ENCODE measurements around the gene ATP9A. TPM values are rescaled to one million over a fixed set of nuclear protein-coding genes. Genes with fewer than 3 reads are reported as not detected.

The ATP9A gene
- polyA plus RNA-seq, 1 donor from 2014 or later = 56.1 TPM

DNA sequence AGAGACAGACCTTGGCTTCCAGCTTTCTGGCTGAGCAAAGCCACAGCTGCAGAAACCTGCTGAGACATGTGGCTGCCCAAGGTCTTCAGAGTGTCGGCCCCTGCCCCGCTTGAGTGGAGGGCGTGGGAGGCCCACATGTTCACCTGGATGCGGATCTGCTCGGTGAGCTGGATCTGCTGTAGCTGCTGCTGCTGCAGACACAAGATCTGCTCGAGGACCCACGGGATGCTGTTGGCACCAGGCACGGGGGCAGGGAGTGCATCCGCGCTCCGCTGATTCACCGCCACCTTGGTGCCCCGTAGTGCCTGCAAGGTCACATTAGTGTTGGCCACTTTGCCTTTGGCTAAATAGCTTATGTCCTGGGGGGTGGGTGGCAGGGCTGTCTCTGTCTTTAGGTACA is 23.4 kb upstream of the ATP9A start:
- H4K20me1 ChIP-seq (ENCODE audit: insufficient read depth) = no peaks in the 10 kb centered on the region
- no peak overlapping the region for H2AFZ ChIP-seq (ENCODE audit: low read depth, low read length)
- no peak overlapping the region for H3K4me2 ChIP-seq (ENCODE audit: low read length)
- H3K9me2 ChIP-seq (ENCODE audit: insufficient read depth, low read length) = no peaks in the 10 kb centered on the region
- no peaks in the 10 kb centered on the region for H3F3A ChIP-seq (ENCODE audit: insufficient read depth, low read length, poor library complexity, severe bottlenecking)
- H3K9ac ChIP-seq (ENCODE audit: low read length) = no peak overlapping the region
- no peaks in the 10 kb centered on the region for H3K36me3 ChIP-seq (ENCODE audit: insufficient read depth, low read length)
- H3K27ac ChIP-seq (ENCODE audit: low read length) = no peak overlapping the region
- no peaks in the 10 kb centered on the region for H3K9me3 ChIP-seq (ENCODE audit: low read length)
- no peaks in the 10 kb centered on the region for H3K27me3 ChIP-seq (ENCODE audit: insufficient read depth, low read depth, low read length)
- peaks cover 44% of the 10 kb centered on the region for H3K79me2 ChIP-seq (replicated peaks; ENCODE audit: insufficient read depth, low read length)
- TF ChIP-seq RAD21 (conservative IDR thresholded peaks at IDR 0.05) (no peak), POLR2AphosphoS5 (IDR thresholded peaks at IDR 0.05) (no peak), EZH2 (IDR thresholded peaks at IDR 0.05; ENCODE audit: borderline replicate concordance, insufficient read depth, low read length, poor library complexity, severe bottlenecking) (no peak), SMC3 (conservative IDR thresholded peaks at IDR 0.05; ENCODE audit: poor library complexity) (no peak), TAF1 (IDR thresholded peaks at IDR 0.05; ENCODE audit: low read depth) (no peak), MXI1 (conservative IDR thresholded peaks at IDR 0.05; ENCODE audit: poor library complexity, severe bottlenecking) (no peak), EP300 (conservative IDR thresholded peaks at IDR 0.05; ENCODE audit: poor library complexity, severe bottlenecking) (no peak)
- TF ChIP-seq, protein P1, sequence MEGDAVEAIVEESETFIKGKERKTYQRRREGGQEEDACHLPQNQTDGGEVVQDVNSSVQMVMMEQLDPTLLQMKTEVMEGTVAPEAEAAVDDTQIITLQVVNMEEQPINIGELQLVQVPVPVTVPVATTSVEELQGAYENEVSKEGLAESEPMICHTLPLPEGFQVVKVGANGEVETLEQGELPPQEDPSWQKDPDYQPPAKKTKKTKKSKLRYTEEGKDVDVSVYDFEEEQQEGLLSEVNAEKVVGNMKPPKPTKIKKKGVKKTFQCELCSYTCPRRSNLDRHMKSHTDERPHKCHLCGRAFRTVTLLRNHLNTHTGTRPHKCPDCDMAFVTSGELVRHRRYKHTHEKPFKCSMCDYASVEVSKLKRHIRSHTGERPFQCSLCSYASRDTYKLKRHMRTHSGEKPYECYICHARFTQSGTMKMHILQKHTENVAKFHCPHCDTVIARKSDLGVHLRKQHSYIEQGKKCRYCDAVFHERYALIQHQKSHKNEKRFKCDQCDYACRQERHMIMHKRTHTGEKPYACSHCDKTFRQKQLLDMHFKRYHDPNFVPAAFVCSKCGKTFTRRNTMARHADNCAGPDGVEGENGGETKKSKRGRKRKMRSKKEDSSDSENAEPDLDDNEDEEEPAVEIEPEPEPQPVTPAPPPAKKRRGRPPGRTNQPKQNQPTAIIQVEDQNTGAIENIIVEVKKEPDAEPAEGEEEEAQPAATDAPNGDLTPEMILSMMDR (IDR thresholded peaks at IDR 0.05; ENCODE audit: poor library complexity, severe bottlenecking) = no peak
- TF ChIP-seq, protein P2, sequence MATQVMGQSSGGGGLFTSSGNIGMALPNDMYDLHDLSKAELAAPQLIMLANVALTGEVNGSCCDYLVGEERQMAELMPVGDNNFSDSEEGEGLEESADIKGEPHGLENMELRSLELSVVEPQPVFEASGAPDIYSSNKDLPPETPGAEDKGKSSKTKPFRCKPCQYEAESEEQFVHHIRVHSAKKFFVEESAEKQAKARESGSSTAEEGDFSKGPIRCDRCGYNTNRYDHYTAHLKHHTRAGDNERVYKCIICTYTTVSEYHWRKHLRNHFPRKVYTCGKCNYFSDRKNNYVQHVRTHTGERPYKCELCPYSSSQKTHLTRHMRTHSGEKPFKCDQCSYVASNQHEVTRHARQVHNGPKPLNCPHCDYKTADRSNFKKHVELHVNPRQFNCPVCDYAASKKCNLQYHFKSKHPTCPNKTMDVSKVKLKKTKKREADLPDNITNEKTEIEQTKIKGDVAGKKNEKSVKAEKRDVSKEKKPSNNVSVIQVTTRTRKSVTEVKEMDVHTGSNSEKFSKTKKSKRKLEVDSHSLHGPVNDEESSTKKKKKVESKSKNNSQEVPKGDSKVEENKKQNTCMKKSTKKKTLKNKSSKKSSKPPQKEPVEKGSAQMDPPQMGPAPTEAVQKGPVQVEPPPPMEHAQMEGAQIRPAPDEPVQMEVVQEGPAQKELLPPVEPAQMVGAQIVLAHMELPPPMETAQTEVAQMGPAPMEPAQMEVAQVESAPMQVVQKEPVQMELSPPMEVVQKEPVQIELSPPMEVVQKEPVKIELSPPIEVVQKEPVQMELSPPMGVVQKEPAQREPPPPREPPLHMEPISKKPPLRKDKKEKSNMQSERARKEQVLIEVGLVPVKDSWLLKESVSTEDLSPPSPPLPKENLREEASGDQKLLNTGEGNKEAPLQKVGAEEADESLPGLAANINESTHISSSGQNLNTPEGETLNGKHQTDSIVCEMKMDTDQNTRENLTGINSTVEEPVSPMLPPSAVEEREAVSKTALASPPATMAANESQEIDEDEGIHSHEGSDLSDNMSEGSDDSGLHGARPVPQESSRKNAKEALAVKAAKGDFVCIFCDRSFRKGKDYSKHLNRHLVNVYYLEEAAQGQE (IDR thresholded peaks at IDR 0.05; ENCODE audit: borderline replicate concordance) = no peak
- no peak overlapping the region for H3K4me3 ChIP-seq (ENCODE audit: low read length)

DNA sequence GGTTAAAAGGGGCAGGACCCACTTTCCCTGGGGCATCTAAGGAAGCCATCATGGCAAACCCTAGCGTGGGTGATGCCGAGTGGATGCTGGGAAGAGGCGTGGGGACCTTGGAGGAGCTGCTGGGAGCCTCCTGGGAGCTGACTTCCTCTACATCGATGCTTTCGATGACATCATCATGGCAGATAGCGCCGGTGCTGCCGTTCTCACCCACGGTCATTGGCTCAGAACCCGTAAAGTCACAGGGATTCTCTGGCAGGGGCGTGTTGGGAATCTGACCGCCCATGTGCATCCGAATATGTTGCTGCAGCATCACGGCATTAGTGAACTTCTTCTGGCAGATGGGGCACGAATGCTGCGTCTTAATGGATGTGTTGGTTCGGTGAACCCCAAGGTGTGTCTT is 22.1 kb upstream of the ATP9A start:
- TF ChIP-seq SMC3 (conservative IDR thresholded peaks at IDR 0.05; ENCODE audit: poor library complexity) (no peak), POLR2AphosphoS5 (IDR thresholded peaks at IDR 0.05) (no peak), RAD21 (conservative IDR thresholded peaks at IDR 0.05) (no peak), MXI1 (conservative IDR thresholded peaks at IDR 0.05; ENCODE audit: poor library complexity, severe bottlenecking) (no peak)
- TF ChIP-seq, protein P1 (IDR thresholded peaks at IDR 0.05; ENCODE audit: poor library complexity, severe bottlenecking) = no peak
- Histone ChIP-seq H3K27me3 (ENCODE audit: insufficient read depth, low read depth, low read length) (no peaks in the 10 kb centered on the region), H3K36me3 (ENCODE audit: insufficient read depth, low read length) (no peaks in the 10 kb centered on the region), H3K9me2 (ENCODE audit: insufficient read depth, low read length) (no peaks in the 10 kb centered on the region), H3K4me2 (ENCODE audit: low read length) (no peak overlapping the region), H4K20me1 (ENCODE audit: insufficient read depth) (no peaks in the 10 kb centered on the region), H3K79me2 (replicated peaks; ENCODE audit: insufficient read depth, low read length) (peaks cover 31% of the 10 kb centered on the region), H3K9ac (ENCODE audit: low read length) (no peak overlapping the region), H3K4me3 (ENCODE audit: low read length) (no peak overlapping the region), H3F3A (ENCODE audit: insufficient read depth, low read length, poor library complexity, severe bottlenecking) (no peaks in the 10 kb centered on the region), H3K9me3 (ENCODE audit: low read length) (no peaks in the 10 kb centered on the region), H2AFZ (ENCODE audit: low read depth, low read length) (no peak overlapping the region), H3K27ac (ENCODE audit: low read length) (no peak overlapping the region)

All from neural cell (in vitro differentiated cells).